ENCODE results near the gene GLYR1. TPM values are rescaled to one million over a fixed set of nuclear protein-coding genes. Genes with fewer than 3 reads are reported as not detected.

GLYR1 gene
- total RNA-seq, 4 donors from 2014 or later, result 31.9 to 47.9 (median 45.8) TPM

DNA sequence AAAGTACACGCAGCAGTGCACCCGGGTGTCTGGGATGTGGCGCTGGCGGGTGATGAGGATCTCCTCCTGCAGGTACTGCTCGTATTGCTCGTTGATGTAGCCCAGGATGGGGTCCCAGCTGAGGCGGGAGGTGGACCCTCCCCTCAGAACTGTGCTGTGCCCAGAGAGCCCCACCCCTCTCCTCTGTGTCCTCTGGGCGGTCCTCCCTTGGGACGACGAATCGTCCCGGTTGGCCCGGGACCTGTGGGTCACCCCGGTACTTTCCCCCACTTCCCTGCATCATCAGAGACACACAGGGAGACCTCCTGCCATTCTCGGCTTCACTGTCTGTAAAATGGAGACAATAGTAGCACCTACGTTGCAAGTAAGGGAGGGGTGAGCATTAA is 63.1 kb downstream of the GLYR1 start:
- Histone ChIP-seq H3K27ac (no peak overlapping the region), H3K4me1 (peaks cover 0 to 14% (median 4%) of the 10 kb centered on the region in 3 donors), H3K36me3 (no peaks in the 10 kb centered on the region), H3K9me3 (no peaks in the 10 kb centered on the region), H3K4me3 (no peak overlapping the region), H3K27me3 (no peaks in the 10 kb centered on the region)
- no peak for TF ChIP-seq POLR2A (IDR thresholded peaks at IDR 0.05)
- TF ChIP-seq, protein P1, sequence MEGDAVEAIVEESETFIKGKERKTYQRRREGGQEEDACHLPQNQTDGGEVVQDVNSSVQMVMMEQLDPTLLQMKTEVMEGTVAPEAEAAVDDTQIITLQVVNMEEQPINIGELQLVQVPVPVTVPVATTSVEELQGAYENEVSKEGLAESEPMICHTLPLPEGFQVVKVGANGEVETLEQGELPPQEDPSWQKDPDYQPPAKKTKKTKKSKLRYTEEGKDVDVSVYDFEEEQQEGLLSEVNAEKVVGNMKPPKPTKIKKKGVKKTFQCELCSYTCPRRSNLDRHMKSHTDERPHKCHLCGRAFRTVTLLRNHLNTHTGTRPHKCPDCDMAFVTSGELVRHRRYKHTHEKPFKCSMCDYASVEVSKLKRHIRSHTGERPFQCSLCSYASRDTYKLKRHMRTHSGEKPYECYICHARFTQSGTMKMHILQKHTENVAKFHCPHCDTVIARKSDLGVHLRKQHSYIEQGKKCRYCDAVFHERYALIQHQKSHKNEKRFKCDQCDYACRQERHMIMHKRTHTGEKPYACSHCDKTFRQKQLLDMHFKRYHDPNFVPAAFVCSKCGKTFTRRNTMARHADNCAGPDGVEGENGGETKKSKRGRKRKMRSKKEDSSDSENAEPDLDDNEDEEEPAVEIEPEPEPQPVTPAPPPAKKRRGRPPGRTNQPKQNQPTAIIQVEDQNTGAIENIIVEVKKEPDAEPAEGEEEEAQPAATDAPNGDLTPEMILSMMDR (IDR thresholded peaks at IDR 0.05), result no peak
- no peak for DNase-seq
- intact Hi-C loops (cut with DNase I), result no loop called here
- WGBS, 2 donors, result 50 to 80% methylated on average over 1 to 3 of the region's 16 CpGs

DNA sequence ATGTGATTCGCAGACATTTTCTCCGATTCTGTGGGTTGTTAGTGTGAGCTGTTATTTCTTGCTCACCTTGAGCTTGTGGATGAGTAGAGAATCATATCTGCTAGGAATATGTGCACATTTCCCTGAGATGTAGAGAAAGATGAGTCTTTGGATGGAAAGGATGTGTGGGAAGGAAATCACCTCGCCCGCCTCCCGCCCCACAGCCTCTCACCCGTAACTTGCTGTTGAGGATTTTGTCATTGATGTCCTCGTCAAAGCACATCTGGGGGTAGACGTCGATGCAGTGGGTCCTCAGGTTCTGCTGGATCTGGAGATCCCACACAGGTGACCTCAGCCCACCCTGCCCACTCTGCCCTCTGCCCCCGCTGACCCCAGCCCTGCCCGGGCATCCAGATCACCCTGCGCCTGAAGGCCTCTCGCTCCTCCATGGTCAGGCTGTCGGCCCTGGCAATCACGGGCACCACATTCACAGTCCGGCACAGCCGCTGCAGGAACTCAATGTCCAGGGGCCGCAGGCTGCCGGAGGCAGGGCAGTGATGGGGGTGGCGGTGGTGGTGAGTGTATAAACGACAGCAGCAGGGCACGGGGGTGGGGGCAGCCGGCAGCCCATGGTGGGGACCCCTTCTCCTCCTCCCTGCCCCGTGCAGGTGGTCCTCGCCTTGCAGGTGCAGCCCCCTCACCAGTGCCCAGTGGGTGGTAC is 63.7 kb downstream of the GLYR1 start:
- DNase-seq, result no peak
- intact Hi-C loops (cut with DNase I), result no loop called here
- no peak overlapping the region for H3K4me3 ChIP-seq
- H3K9me3 ChIP-seq, result no peaks in the 10 kb centered on the region
- no peak for TF ChIP-seq POLR2A (IDR thresholded peaks at IDR 0.05)
- TF ChIP-seq, protein P1 (IDR thresholded peaks at IDR 0.05), result no peak
- H3K27ac ChIP-seq, result no peak overlapping the region
- peaks cover 0 to 14% (median 4%) of the 10 kb centered on the region in 3 donors for H3K4me1 ChIP-seq
- WGBS, 2 donors, result 83 to 86% methylated on average over 14 of the region's 25 CpGs
- H3K27me3 ChIP-seq, result no peaks in the 10 kb centered on the region
- no peaks in the 10 kb centered on the region for H3K36me3 ChIP-seq

DNA sequence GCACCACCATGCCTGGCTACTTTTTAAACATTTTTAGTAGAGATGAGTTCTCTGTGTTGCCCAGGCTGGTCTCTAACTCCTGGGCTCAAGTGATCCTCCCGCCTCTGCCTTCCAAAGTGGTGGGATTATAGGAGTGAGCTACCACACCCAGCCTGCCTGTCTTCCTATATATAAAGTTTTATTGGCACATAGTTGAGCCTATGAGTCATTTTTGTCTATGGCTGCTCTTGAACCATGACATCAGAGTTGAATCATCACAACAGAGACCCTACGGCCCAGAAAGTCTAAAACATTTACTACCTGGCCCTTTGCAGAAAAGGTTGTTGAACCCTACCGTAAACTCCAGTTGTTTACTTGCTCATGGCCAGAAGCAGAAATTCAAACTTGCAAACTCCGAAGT is 66.9 kb downstream of the GLYR1 start:
- Histone ChIP-seq H3K36me3 (no peaks in the 10 kb centered on the region), H3K27ac (no peak overlapping the region), H3K4me1 (no peaks in the 10 kb centered on the region), H3K4me3 (no peak overlapping the region), H3K9me3 (no peaks in the 10 kb centered on the region), H3K27me3 (peaks cover 0 to 4% (median 0%) of the 10 kb centered on the region in 4 donors)
- DNase-seq, result no peak
- no peak for TF ChIP-seq POLR2A (IDR thresholded peaks at IDR 0.05)
- TF ChIP-seq, protein P1 (IDR thresholded peaks at IDR 0.05), result no peak
- intact Hi-C loops (cut with DNase I), result no loop called here
- 62 to 70% methylated on average over 3 to 4 of the region's 4 CpGs for WGBS, 2 donors

DNA sequence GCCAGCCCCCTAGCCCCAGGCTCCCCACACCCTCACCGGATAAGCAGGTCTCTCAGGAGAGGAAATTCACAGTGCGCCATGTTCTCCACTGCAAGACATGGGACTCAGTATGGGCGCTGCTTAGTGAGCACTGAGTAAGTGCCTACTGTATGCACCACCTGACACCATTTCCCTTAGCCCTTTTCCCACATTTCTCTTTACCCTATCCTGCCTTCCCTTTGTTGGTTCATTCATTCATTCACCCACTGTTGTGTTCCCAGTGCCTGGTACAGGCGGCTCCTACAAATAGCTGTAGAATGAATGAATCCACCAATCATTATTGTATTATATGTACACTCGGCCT is 69.1 kb downstream of the GLYR1 start:
- WGBS, 2 donors, result 93 to 97% methylated on average over 4 to 5 of the region's 5 CpGs
- Histone ChIP-seq H3K4me3 (no peak overlapping the region), H3K4me1 (no peaks in the 10 kb centered on the region), H3K36me3 (no peaks in the 10 kb centered on the region), H3K9me3 (no peaks in the 10 kb centered on the region), H3K27me3 (peaks cover 0 to 4% (median 0%) of the 10 kb centered on the region in 4 donors), H3K27ac (no peak overlapping the region)
- intact Hi-C loops (cut with DNase I), result no loop called here
- DNase-seq, result no peak
- no peak for TF ChIP-seq POLR2A (IDR thresholded peaks at IDR 0.05)
- TF ChIP-seq, protein P1 (IDR thresholded peaks at IDR 0.05), result no peak

DNA sequence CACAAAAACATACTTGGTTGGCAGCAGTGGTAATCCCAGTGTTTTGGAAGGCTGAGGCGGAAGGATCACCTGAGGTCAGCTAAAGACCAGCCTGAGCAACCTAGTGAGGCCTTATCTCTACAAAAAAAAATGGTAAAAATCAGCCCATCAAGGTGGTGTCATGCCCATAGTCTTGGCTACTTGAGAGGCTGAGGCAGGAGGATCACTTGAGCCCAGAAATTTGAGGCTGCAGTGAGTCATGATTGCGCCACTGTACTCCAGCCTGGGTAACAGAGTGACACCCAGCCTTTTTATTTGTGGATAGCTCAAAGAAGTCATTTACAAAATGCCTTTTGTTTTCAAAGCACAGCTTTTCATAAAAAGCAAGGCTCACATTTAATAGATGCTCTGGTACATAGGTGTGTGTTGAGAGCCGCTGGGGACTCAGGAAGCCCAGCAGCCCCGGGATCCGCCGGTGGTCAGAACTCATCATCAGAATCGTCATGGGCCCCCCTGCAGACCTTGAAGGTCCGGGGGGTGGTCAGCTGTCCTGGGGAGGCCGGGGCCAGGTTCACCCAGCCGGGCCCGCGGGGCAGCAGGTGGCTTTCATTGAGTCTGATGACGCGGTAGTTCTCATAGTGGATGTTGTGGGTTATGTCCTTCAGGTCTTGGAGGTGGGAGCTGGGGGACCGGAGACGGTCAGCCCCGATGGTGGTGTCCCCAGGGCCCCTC is 69.6 kb downstream of the GLYR1 start:
- DNase-seq, result no peak
- Histone ChIP-seq H3K9me3 (no peaks in the 10 kb centered on the region), H3K4me3 (no peak overlapping the region), H3K4me1 (no peaks in the 10 kb centered on the region), H3K27me3 (peaks cover 0 to 4% (median 0%) of the 10 kb centered on the region in 4 donors), H3K36me3 (no peaks in the 10 kb centered on the region), H3K27ac (no peak overlapping the region)
- WGBS, 2 donors, result 79 to 87% methylated on average over 11 of the region's 17 CpGs
- intact Hi-C loops (cut with DNase I), result no loop called here
- no peak for TF ChIP-seq POLR2A (IDR thresholded peaks at IDR 0.05)
- TF ChIP-seq, protein P1 (IDR thresholded peaks at IDR 0.05), result no peak
